Spinal cord (tissue), 10 donors: ENCODE data around the gene TRAPPC4. TPM values are rescaled to one million over a fixed set of nuclear protein-coding genes. Genes with fewer than 3 reads are reported as not detected.
A peak's percentile ranks its signal among the peaks of the same experiment; 100 is the strongest.
"Not testable (repeated sequence)": the region's sequence is repeated elsewhere in the genome, so short reads cannot be mapped to it uniquely, and the experiment has no call there.

Source experiments
- DNase-seq, 6 donors: peaks; one replicate each; pipeline versions ENCODE4 v3.0.0 to v3.0.0-alpha.2; 2013 to 2015; ENCODE audit warnings: low spot score in 6 of 6, low read depth in 4 of 6
- H3K27ac ChIP-seq: one replicate; pipeline ENCODE4 v1.5.1; 2013; ENCODE audit warnings: low read depth, low read length, control low read depth
- H3K27me3 ChIP-seq: one replicate; pipeline ENCODE4 v1.6.1; 2013; ENCODE audit warnings: low read length; ENCODE audit not compliant: control insufficient read depth, insufficient read depth
- H3K36me3 ChIP-seq: one replicate; pipeline ENCODE4 v1.6.1; 2013; ENCODE audit warnings: low read length; ENCODE audit not compliant: control insufficient read depth, insufficient read depth
- H3K4me1 ChIP-seq: one replicate; pipeline ENCODE4 v1.6.1; 2013; ENCODE audit warnings: low read length; ENCODE audit not compliant: control insufficient read depth, insufficient read depth
- H3K4me3 ChIP-seq: one replicate; pipeline ENCODE4 v1.5.1; 2013; ENCODE audit warnings: low read depth, low read length, control low read depth
- H3K9me3 ChIP-seq: one replicate; pipeline ENCODE4 v1.6.1; 2013; ENCODE audit warnings: low read length; ENCODE audit not compliant: control insufficient read depth, insufficient read depth
- WGBS: methylation state at CpG from one replicate; pipeline ENCODE4 v1.1.5; 2013; ENCODE audit warnings: missing lambda C conversion rate; ENCODE audit not compliant: insufficient coverage; 5-methylcytosine and 5-hydroxymethylcytosine counted together
- polyA plus RNA-seq, 2 donors: library from polyadenylated mRNA; unstranded; fragments of 120-200 nt; gene quantifications; one replicate each; pipeline ENCODE4 v1.2.1, GENCODE V29; 2013; ENCODE audit not compliant: insufficient read length in 2 of 2
- small RNA-seq: library from RNA; depleted of rRNA; stranded (forward); fragments of <200 nt; gene quantifications from one replicate; pipeline ENCODE3, GENCODE V24; 2014; ENCODE audit warnings: low replicate concordance
- total RNA-seq, 2 donors: library from RNA; depleted of rRNA in 1 of 2; stranded (reverse); fragments of 120-200 nt in 1 of 2; fragments of >200 nt in 1 of 2; gene quantifications; one replicate each; pipeline versions ENCODE4 v1.2.3 to v1.2.4, GENCODE V29; 2013 to 2014
- donor health status: healthy.

Gene TRAPPC4
- total and polyA plus RNA-seq, 4 donors: 61.3 to 145 (median 103) TPM

GRCh38 chr11:119057000-119057769, 38.6 kb downstream of the TRAPPC4 start, which contains the start of gene HYOU1:
HYOU1 (minus strand) TSS chr11:119057205; CDS start chr11:119056160, 1,045 bp downstream.
- WGBS: under 1% methylated on average over 79 of the region's 79 CpGs
- H3K36me3 ChIP-seq: peaks cover 36% of the 10 kb centered on the region
- H3K27ac ChIP-seq: peak within 1 kb of the TSS; percentile 92
- H3K27me3 ChIP-seq: no peaks in the 10 kb centered on the region
- no peaks in the 10 kb centered on the region for H3K9me3 ChIP-seq
- peaks cover 21% of the 10 kb centered on the region for H3K4me1 ChIP-seq
- peak within 1 kb of the TSS; percentile 93 for H3K4me3 ChIP-seq
- DNase-seq: peak; percentile 77 to 99 (median 95)

GRCh38 chr11:119059128-119059527, 40.6 kb downstream of the TRAPPC4 start:
- Histone ChIP-seq H3K4me1 (peaks cover 21% of the 10 kb centered on the region), H3K36me3 (peaks cover 21% of the 10 kb centered on the region)
- H3K9me3 ChIP-seq, H3K27me3 ChIP-seq, H3K27ac ChIP-seq, H3K4me3 ChIP-seq, DNase-seq: not testable (repeated sequence)
- WGBS: 89% methylated on average over 14 of the region's 35 CpGs

- H3K9me3 ChIP-seq: no peaks in the 10 kb centered on the region
- no peaks in the 10 kb centered on the region for H3K27me3 ChIP-seq
- H3K4me3 ChIP-seq: no peak overlapping the region
- H3K36me3 ChIP-seq: peaks cover 15% of the 10 kb centered on the region
- peaks cover 15% of the 10 kb centered on the region for H3K4me1 ChIP-seq
- H3K27ac ChIP-seq: no peak overlapping the region
- DNase-seq: no peak
- 93% methylated on average over 2 of the region's 3 CpGs for WGBS
These were observed 42.7 kb downstream of the TRAPPC4 start for GRCh38 chr11:119061256-119061655.

GRCh38 chr11:119062779-119063178, 44.2 kb downstream of the TRAPPC4 start:
- no peak for DNase-seq
- H3K4me1 ChIP-seq: peaks cover 20% of the 10 kb centered on the region
- H3K9me3 ChIP-seq: no peaks in the 10 kb centered on the region
- 84% methylated on average over 3 of the region's 5 CpGs for WGBS
- no peaks in the 10 kb centered on the region for H3K27me3 ChIP-seq
- H3K36me3 ChIP-seq: peaks cover 15% of the 10 kb centered on the region
- no peak overlapping the region for H3K4me3 ChIP-seq
- H3K27ac ChIP-seq: no peak overlapping the region

GRCh38 chr11:119065369-119065768, 46.8 kb downstream of the TRAPPC4 start:
- DNase-seq: peak in 1 of 6 donors; percentile 8
- no peaks in the 10 kb centered on the region for H3K9me3 ChIP-seq
- no peaks in the 10 kb centered on the region for H3K27me3 ChIP-seq
- peaks cover 23% of the 10 kb centered on the region for H3K4me1 ChIP-seq
- 45% methylated on average over 4 of the region's 4 CpGs for WGBS
- no peak overlapping the region for H3K4me3 ChIP-seq
- H3K27ac ChIP-seq: no peak overlapping the region
- peaks cover 21% of the 10 kb centered on the region for H3K36me3 ChIP-seq

- Histone ChIP-seq H3K36me3 (peaks cover 39% of the 10 kb centered on the region), H3K27ac (peak within 1 kb of the TSS; percentile 89), H3K4me1 (peaks cover 23% of the 10 kb centered on the region), H3K27me3 (no peaks in the 10 kb centered on the region), H3K9me3 (no peaks in the 10 kb centered on the region), H3K4me3 (peak within 1 kb of the TSS; percentile 98)
- under 1% methylated on average over 44 of the region's 49 CpGs for WGBS
- DNase-seq: peak; percentile 84 to 98 (median 92)
These were observed 49.0 kb downstream of the TRAPPC4 start, which contains the start of gene VPS11 for GRCh38 chr11:119067371-119068222. VPS11 (plus strand) TSS chr11:119067818; CDS start chr11:119067824, 6 bp downstream.

Small RNAs within 50 kb of the gene (small RNA-seq; reads per million reads assigned to genes)
- gene AP003392.2 (not detected), gene RF00017 (not detected), gene RF00019 (not detected)

Other genes with a start within 250 kb of the TRAPPC4 start
- 100 to 1,000 TPM; 145 to 230 TPM for gene DDX6, start 227.6 kb upstream of the TRAPPC4 start, total RNA-seq
- gene DDX6, start 227.6 kb upstream of the TRAPPC4 start, polyA plus RNA-seq: 100 to 1,000 TPM in 1 of 2 donors, 10 to 100 TPM in 1; 99.6 to 126 TPM
- not detected for gene CXCR5, start 134.9 kb upstream of the TRAPPC4 start, total RNA-seq
- not detected for gene CXCR5, start 134.9 kb upstream of the TRAPPC4 start, polyA plus RNA-seq
- gene BCL9L, start 92.8 kb upstream of the TRAPPC4 start, total RNA-seq: 10 to 100 TPM; 11.0 to 15.0 TPM
- 10 to 100 TPM; 47.8 to 51.5 TPM for gene BCL9L, start 92.8 kb upstream of the TRAPPC4 start, polyA plus RNA-seq
- gene UPK2, start 62.5 kb upstream of the TRAPPC4 start, total RNA-seq: under 1 TPM in 1 of 2 donors, not detected in 1; 0.17 TPM
- 1 to 10 TPM; 3.3 to 3.5 TPM for gene UPK2, start 62.5 kb upstream of the TRAPPC4 start, polyA plus RNA-seq
- gene FOXR1, start 47.0 kb upstream of the TRAPPC4 start, total RNA-seq: not detected
- gene FOXR1, start 47.0 kb upstream of the TRAPPC4 start, polyA plus RNA-seq: under 1 TPM; 0.67 to 0.68 TPM
- gene CENATAC, start 20.6 kb upstream of the TRAPPC4 start, total RNA-seq: 10 to 100 TPM; 25.6 to 37.5 TPM
- gene CENATAC, start 20.6 kb upstream of the TRAPPC4 start, polyA plus RNA-seq: 10 to 100 TPM; 33.5 to 66.9 TPM
- gene RPS25, start 423 bp upstream of the TRAPPC4 start, total RNA-seq: 1,000 to 10,000 TPM in 1 of 2 donors, 100 to 1,000 TPM in 1; 451 to 1,390 TPM
- 100 to 1,000 TPM; 677 to 714 TPM for gene RPS25, start 423 bp upstream of the TRAPPC4 start, polyA plus RNA-seq
- 10 to 100 TPM in 1 of 2 donors, 1 to 10 TPM in 1; 8.1 to 16.8 TPM for gene SLC37A4, start 12.1 kb downstream of the TRAPPC4 start, total RNA-seq
- gene SLC37A4, start 12.1 kb downstream of the TRAPPC4 start, polyA plus RNA-seq: 10 to 100 TPM; 21.5 to 26.1 TPM
- 10 to 100 TPM; 70.8 to 84.5 TPM for gene HYOU1, start 38.4 kb downstream of the TRAPPC4 start, total RNA-seq
- gene HYOU1, start 38.4 kb downstream of the TRAPPC4 start, polyA plus RNA-seq: 10 to 100 TPM; 90.3 to 93.9 TPM
- 10 to 100 TPM; 28.1 to 43.1 TPM for gene VPS11, start 49.1 kb downstream of the TRAPPC4 start, total RNA-seq
- 10 to 100 TPM; 56.2 to 57.8 TPM for gene VPS11, start 49.1 kb downstream of the TRAPPC4 start, polyA plus RNA-seq
- 10 to 100 TPM in 1 of 2 donors, 1 to 10 TPM in 1; 4.0 to 15.7 TPM for gene HMBS, start 66.1 kb downstream of the TRAPPC4 start, total RNA-seq
- 10 to 100 TPM; 23.0 to 31.1 TPM for gene HMBS, start 66.1 kb downstream of the TRAPPC4 start, polyA plus RNA-seq
- gene DPAGT1, start 83.1 kb downstream of the TRAPPC4 start, total RNA-seq: 10 to 100 TPM; 12.9 to 23.0 TPM
- 10 to 100 TPM; 41.3 to 44.3 TPM for gene DPAGT1, start 83.1 kb downstream of the TRAPPC4 start, polyA plus RNA-seq
- gene C2CD2L, start 88.6 kb downstream of the TRAPPC4 start, total RNA-seq: 10 to 100 TPM in 1 of 2 donors, 1 to 10 TPM in 1; 9.7 to 12.6 TPM
- 10 to 100 TPM; 33.5 to 35.3 TPM for gene C2CD2L, start 88.6 kb downstream of the TRAPPC4 start, polyA plus RNA-seq
- 10 to 100 TPM; 15.5 to 22.9 TPM for gene HINFP, start 102.8 kb downstream of the TRAPPC4 start, total RNA-seq
- 10 to 100 TPM; 26.2 to 38.4 TPM for gene HINFP, start 102.8 kb downstream of the TRAPPC4 start, polyA plus RNA-seq
- gene ABCG4, start 130.3 kb downstream of the TRAPPC4 start, total RNA-seq: 1 to 10 TPM; 2.1 to 5.6 TPM
- 10 to 100 TPM; 11.8 to 16.9 TPM for gene ABCG4, start 130.3 kb downstream of the TRAPPC4 start, polyA plus RNA-seq
- gene NLRX1, start 150.0 kb downstream of the TRAPPC4 start, total RNA-seq: 10 to 100 TPM in 1 of 2 donors, 1 to 10 TPM in 1; 8.9 to 15.6 TPM
- 10 to 100 TPM in 1 of 2 donors, 1 to 10 TPM in 1; 9.5 to 10.2 TPM for gene NLRX1, start 150.0 kb downstream of the TRAPPC4 start, polyA plus RNA-seq
- gene NHERF4, start 166.7 kb downstream of the TRAPPC4 start, total RNA-seq: under 1 TPM in 1 of 2 donors, not detected in 1; 0.28 TPM
- gene NHERF4, start 166.7 kb downstream of the TRAPPC4 start, polyA plus RNA-seq: 1 to 10 TPM in 1 of 2 donors, under 1 TPM in 1; 0.29 to 1.1 TPM
- 10 to 100 TPM; 13.4 to 19.2 TPM for gene CBL, start 187.6 kb downstream of the TRAPPC4 start, total RNA-seq
- 10 to 100 TPM; 25.3 to 37.4 TPM for gene CBL, start 187.6 kb downstream of the TRAPPC4 start, polyA plus RNA-seq